Caco-2 (cell line): ENCODE data around the gene ZFAND2A. TPM values are rescaled to one million over a fixed set of nuclear protein-coding genes. Genes with fewer than 3 reads are reported as not detected.

Experiments used
- BruUV-seq: library from RNA; stranded (reverse); fragments of 400-500 nt; replicated peaks from 2 replicates; lab custom pipeline; 2021; lab: Mats Ljungman, UMichigan
- CTCF ChIA-PET: fragments of 300-600 bp; sonication (Branson Sonifier 250); formaldehyde crosslinking; loops from one replicate; lab custom pipeline; 2022; ENCODE audit warnings: antibody characterized with exemption; lab: Charles Lee
- POLR2A ChIA-PET: fragments of 300-600 bp; sonication (Branson Sonifier 250); formaldehyde crosslinking; loops from one replicate; lab custom pipeline; 2022; ENCODE audit warnings: antibody characterized with exemption; lab: Charles Lee
- DNase-seq, 2 experiments: peaks; one replicate each; pipeline versions ENCODE4 v3.0.0 to v3.0.0-alpha.2; 2020 to 2022
- H3K27me3 ChIP-seq: replicated peaks from 2 replicates; pipeline ENCODE4 v1.6.0; 2011; ENCODE audit warnings: low read length; ENCODE audit not compliant: control insufficient read depth, insufficient read depth
- H3K36me3 ChIP-seq: 2 replicates; pipeline ENCODE4 v1.5.1; 2011; ENCODE audit warnings: low read length; ENCODE audit not compliant: control insufficient read depth, insufficient read depth
- H3K4me1 ChIP-seq: fragments of 250-450 bp; sonication (Bioruptor Pico); 2 replicates; pipeline ENCODE4 v1.5.1; 2020; ENCODE audit warnings: mild to moderate bottlenecking
- H3K4me3 ChIP-seq: 2 replicates; pipeline ENCODE4 v1.5.1; 2011; ENCODE audit warnings: low read depth, mild to moderate bottlenecking, control low read depth, low read length
- H3K9me3 ChIP-seq: fragments of 250-450 bp; sonication (Bioruptor Pico); 2 replicates; pipeline ENCODE4 v1.5.1; 2020; ENCODE audit warnings: mild to moderate bottlenecking, moderate library complexity
- H3K27ac Mint-ChIP-seq: one replicate; pipeline ENCODE4 v1.8.0; 2022; ENCODE audit warnings: mixed read lengths; ENCODE audit not compliant: unreplicated experiment
- H3K27me3 Mint-ChIP-seq: one replicate; pipeline ENCODE4 v1.8.0; 2022; ENCODE audit warnings: mixed read lengths; ENCODE audit not compliant: insufficient read depth, unreplicated experiment
- H3K36me3 Mint-ChIP-seq: one replicate; pipeline ENCODE4 v1.8.0; 2022; ENCODE audit warnings: mild to moderate bottlenecking, mixed read lengths; ENCODE audit not compliant: insufficient read depth, unreplicated experiment
- H3K4me1 Mint-ChIP-seq: one replicate; pipeline ENCODE4 v1.8.0; 2022; ENCODE audit warnings: low read depth, mixed read lengths; ENCODE audit not compliant: unreplicated experiment
- H3K4me3 Mint-ChIP-seq: one replicate; pipeline ENCODE4 v1.8.0; 2022; ENCODE audit warnings: mild to moderate bottlenecking, moderate library complexity, mixed read lengths; ENCODE audit not compliant: unreplicated experiment
- H3K9me3 Mint-ChIP-seq: one replicate; pipeline ENCODE4 v1.8.0; 2022; ENCODE audit warnings: mixed read lengths; ENCODE audit not compliant: unreplicated experiment
- intact Hi-C: fragments of 100-400 bp; cut with micrococcal nuclease; formaldehyde crosslinking; loops from one replicate; pipeline ENCODE4 v1.10.0; 2022; ENCODE audit not compliant: unreplicated experiment
- total RNA-seq: library from RNA; stranded (reverse); gene quantifications from 2 replicates; pipeline ENCODE4 v1.2.3, GENCODE V29; 2022
- TF ChIP-seq, protein P1 (sequence below), 2 experiments: fragments of 200-600 bp in 1 of 2; IDR thresholded peaks; 1 replicate in 1 of 2; 2 replicates in 1 of 2; pipeline versions ENCODE4 v1.5.1 to v1.8.0; 2011 to 2022; ENCODE audit warnings: antibody characterized with exemption in 1 of 2, control low read depth in 1 of 2, inconsistent platforms in 1 of 2, low read depth in 1 of 2, low read length in 1 of 2, mild to moderate bottlenecking in 1 of 2, moderate library complexity in 1 of 2; ENCODE audit not compliant: insufficient read depth in 1 of 2, severe bottlenecking in 1 of 2, unreplicated experiment in 1 of 2

Gene ZFAND2A
- total RNA-seq, 1 experiment from 2014 or later: 32.1 TPM

DNA sequence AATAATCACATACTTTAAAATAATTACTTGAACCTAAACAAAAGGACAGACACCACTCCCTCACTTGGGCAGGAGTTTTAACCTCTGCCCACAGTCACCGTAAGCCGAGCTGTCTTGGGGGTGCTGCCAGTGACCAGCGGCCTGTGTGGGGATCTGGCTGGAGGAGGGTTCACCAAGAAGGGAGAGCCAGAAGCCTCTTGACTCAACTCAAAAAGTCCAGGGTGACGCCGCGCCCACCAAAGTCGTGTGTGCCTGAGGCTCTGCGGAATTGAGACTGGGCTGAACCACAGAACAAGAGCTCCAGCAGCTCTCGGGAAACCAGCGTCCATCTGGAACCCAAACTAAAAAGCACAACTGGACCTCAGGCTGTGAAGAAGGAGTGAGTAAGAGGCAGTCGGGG, 35.8 kb downstream of the ZFAND2A start:
- Mint-ChIP-seq H3K27me3 (no peaks in the 10 kb centered on the region), H3K36me3 (no peaks in the 10 kb centered on the region), H3K9me3 (no peaks in the 10 kb centered on the region), H3K4me1 (no peaks in the 10 kb centered on the region), H3K4me3 (no peak overlapping the region), H3K27ac (no peak overlapping the region)
- Histone ChIP-seq H3K9me3 (no peaks in the 10 kb centered on the region), H3K4me3 (no peak overlapping the region), H3K27me3 (no peaks in the 10 kb centered on the region), H3K4me1 (no peaks in the 10 kb centered on the region), H3K36me3 (no peaks in the 10 kb centered on the region)
- TF ChIP-seq, protein P1, sequence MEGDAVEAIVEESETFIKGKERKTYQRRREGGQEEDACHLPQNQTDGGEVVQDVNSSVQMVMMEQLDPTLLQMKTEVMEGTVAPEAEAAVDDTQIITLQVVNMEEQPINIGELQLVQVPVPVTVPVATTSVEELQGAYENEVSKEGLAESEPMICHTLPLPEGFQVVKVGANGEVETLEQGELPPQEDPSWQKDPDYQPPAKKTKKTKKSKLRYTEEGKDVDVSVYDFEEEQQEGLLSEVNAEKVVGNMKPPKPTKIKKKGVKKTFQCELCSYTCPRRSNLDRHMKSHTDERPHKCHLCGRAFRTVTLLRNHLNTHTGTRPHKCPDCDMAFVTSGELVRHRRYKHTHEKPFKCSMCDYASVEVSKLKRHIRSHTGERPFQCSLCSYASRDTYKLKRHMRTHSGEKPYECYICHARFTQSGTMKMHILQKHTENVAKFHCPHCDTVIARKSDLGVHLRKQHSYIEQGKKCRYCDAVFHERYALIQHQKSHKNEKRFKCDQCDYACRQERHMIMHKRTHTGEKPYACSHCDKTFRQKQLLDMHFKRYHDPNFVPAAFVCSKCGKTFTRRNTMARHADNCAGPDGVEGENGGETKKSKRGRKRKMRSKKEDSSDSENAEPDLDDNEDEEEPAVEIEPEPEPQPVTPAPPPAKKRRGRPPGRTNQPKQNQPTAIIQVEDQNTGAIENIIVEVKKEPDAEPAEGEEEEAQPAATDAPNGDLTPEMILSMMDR (IDR thresholded peaks at IDR 0.05; ENCODE audit: insufficient read depth in 1 of 2, low read depth in 1 of 2, low read length in 1 of 2, severe bottlenecking in 1 of 2, unreplicated experiment in 1 of 2): no peak
- BruUV-seq: no TSS peak
- DNase-seq: peak in 1 of 2 experiments; percentile 12
- CTCF ChIA-PET: interaction anchor here (1.0 to 1.7 kb wide), 4 partner anchors 14 to 157 kb away, joined by 4 to 15 read pairs (median 4); partner anchors contain the start of gene GPER1
- intact Hi-C loops: no loop called here
- POLR2A ChIA-PET: interaction anchor here (1.2 kb wide), 1 partner anchor 12 kb away, joined by 4 read pairs; no protein-coding TSS in a partner anchor

DNA sequence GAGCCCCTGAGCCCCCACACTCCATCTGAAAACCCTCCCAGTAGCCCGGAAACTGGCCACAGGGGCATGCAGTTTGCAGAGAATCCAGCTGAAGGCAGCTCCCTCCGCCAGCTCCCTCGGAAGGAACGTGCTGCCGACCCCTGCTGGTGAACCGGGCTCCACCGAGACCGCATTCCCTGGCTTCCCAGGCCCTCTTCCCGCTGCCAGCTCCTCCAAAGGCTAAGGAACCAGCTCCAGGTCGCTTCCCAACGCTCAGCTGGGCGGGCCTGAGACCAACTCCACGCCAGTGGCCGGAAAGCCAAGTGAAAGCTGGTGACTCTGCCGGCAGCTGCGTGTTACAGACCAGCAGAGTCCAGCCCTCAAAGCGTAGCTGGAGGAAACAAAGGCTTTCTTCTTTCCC, 36.3 kb downstream of the ZFAND2A start:
- intact Hi-C loops: no loop called here
- no peaks in the 10 kb centered on the region for H3K4me1 Mint-ChIP-seq
- H3K4me1 ChIP-seq: no peaks in the 10 kb centered on the region
- H3K9me3 ChIP-seq: no peaks in the 10 kb centered on the region
- no peak overlapping the region for H3K4me3 Mint-ChIP-seq
- no peaks in the 10 kb centered on the region for H3K9me3 Mint-ChIP-seq
- DNase-seq: peak; percentile 39 to 42
- H3K27me3 ChIP-seq: no peaks in the 10 kb centered on the region
- H3K27ac Mint-ChIP-seq: no peak overlapping the region
- no peaks in the 10 kb centered on the region for H3K27me3 Mint-ChIP-seq
- CTCF ChIA-PET: interaction anchor here (0.6 to 1.7 kb wide), 5 partner anchors 15 to 157 kb away, joined by 3 to 15 read pairs (median 4); partner anchors contain the start of gene GPER1
- no peaks in the 10 kb centered on the region for H3K36me3 ChIP-seq
- POLR2A ChIA-PET: interaction anchor here (0.8 to 1.2 kb wide), 2 partner anchors 13 to 14 kb away, joined by 3 to 4 read pairs; a partner anchor contains a TSS
- TF ChIP-seq, protein P1 (IDR thresholded peaks at IDR 0.05; ENCODE audit: insufficient read depth in 1 of 2, low read depth in 1 of 2, low read length in 1 of 2, severe bottlenecking in 1 of 2, unreplicated experiment in 1 of 2): peak in 1 of 2 experiments; percentile 42
- no TSS peak for BruUV-seq
- no peaks in the 10 kb centered on the region for H3K36me3 Mint-ChIP-seq
- H3K4me3 ChIP-seq: no peak overlapping the region

DNA sequence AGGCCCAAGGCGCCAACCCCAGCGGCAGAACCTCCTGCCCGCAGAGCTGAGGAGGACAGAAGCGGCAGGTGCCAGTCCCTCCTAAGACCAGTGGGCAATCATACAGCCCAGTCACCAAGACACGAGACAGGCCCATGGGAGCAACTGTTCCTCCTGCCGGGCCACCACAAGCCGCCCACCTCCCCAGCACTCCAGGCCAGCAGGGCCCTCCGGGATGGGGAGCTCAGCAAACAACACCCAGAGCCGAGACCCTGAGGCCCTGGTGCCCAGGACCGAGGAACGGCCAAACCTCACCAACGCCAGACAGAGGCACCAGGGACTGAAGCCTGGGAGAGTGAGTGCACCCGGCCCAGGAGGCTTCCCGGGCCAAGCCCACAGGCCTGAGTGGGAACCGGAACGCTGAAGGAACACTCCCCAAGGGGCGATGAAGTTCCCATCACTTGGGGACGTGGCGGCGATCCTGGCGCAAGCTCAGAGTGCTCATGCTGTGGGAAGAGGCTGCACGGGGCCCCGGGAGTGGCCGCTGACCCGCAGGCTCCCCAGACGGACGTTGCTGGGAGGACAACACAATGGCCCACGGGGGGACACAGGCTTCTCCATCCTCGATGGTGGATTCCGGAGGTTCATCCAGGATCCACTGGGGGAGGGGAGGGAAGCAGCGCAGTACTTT, 37.0 kb downstream of the ZFAND2A start:
- no peaks in the 10 kb centered on the region for H3K4me1 Mint-ChIP-seq
- H3K36me3 Mint-ChIP-seq: peaks cover 2% of the 10 kb centered on the region
- H3K27ac Mint-ChIP-seq: no peak overlapping the region
- no peaks in the 10 kb centered on the region for H3K9me3 Mint-ChIP-seq
- Histone ChIP-seq H3K27me3 (no peaks in the 10 kb centered on the region), H3K4me3 (no peak overlapping the region), H3K9me3 (no peaks in the 10 kb centered on the region), H3K36me3 (no peaks in the 10 kb centered on the region), H3K4me1 (no peaks in the 10 kb centered on the region)
- no TSS peak for BruUV-seq
- TF ChIP-seq, protein P1 (IDR thresholded peaks at IDR 0.05; ENCODE audit: insufficient read depth in 1 of 2, low read depth in 1 of 2, low read length in 1 of 2, severe bottlenecking in 1 of 2, unreplicated experiment in 1 of 2): no peak
- POLR2A ChIA-PET: interaction anchor here (0.8 to 1.2 kb wide), 2 partner anchors 13 to 15 kb away, joined by 3 to 4 read pairs; a partner anchor contains a TSS
- CTCF ChIA-PET: interaction anchor here (0.6 to 1.7 kb wide), 5 partner anchors 16 to 156 kb away, joined by 3 to 15 read pairs (median 4); partner anchors contain the start of gene GPER1
- peak in 1 of 2 experiments; percentile 29 for DNase-seq
- H3K4me3 Mint-ChIP-seq: no peak overlapping the region
- intact Hi-C loops: no loop called here
- no peaks in the 10 kb centered on the region for H3K27me3 Mint-ChIP-seq
